Lower leg skin (tissue), 3 donors: ENCODE measurements around the gene GDPD1.

Source experiments
- POLR2A ChIP-seq, 2 donors: fragments of 450-650 bp; IDR thresholded peaks; one replicate each; pipeline ENCODE4 v1.6.1; 2016 to 2017; ENCODE audit warnings: antibody characterized with exemption in 2 of 2, mild to moderate bottlenecking in 1 of 2, moderate library complexity in 1 of 2
- TF ChIP-seq, protein P1 (sequence below), 3 donors: fragments of 450-650 bp; IDR thresholded peaks; one replicate each; pipeline ENCODE4 v1.5.1; 2016; ENCODE audit warnings: antibody characterized with exemption in 3 of 3, mild to moderate bottlenecking in 3 of 3, moderate library complexity in 2 of 3

DNA sequence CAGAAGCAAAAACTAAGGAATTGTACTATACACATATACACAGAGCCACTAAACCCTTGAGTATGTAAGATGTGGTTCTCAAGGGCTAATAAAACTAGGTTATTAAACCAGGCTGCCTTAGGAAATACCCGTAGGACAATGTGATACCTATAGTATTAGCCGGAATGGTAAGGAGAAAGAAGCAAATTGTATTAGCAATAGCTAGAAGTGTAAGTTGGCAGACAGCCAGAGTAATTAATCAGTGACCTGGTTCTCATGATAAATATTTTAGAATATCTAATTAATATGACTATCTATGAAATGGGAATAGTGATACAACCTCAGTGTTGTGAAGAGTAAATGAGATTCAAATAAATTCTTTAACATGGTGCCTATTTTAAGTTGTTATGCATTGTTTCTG, 18.6 kb downstream of the GDPD1 start:
- TF ChIP-seq, protein P1, sequence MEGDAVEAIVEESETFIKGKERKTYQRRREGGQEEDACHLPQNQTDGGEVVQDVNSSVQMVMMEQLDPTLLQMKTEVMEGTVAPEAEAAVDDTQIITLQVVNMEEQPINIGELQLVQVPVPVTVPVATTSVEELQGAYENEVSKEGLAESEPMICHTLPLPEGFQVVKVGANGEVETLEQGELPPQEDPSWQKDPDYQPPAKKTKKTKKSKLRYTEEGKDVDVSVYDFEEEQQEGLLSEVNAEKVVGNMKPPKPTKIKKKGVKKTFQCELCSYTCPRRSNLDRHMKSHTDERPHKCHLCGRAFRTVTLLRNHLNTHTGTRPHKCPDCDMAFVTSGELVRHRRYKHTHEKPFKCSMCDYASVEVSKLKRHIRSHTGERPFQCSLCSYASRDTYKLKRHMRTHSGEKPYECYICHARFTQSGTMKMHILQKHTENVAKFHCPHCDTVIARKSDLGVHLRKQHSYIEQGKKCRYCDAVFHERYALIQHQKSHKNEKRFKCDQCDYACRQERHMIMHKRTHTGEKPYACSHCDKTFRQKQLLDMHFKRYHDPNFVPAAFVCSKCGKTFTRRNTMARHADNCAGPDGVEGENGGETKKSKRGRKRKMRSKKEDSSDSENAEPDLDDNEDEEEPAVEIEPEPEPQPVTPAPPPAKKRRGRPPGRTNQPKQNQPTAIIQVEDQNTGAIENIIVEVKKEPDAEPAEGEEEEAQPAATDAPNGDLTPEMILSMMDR (IDR thresholded peaks at IDR 0.05): no peak
- TF ChIP-seq POLR2A (IDR thresholded peaks at IDR 0.05): no peak
